Measurements from ENCODE around the gene EPAS1. TPM values are rescaled to one million over a fixed set of nuclear protein-coding genes. Genes with fewer than 3 reads are reported as not detected.

Gene EPAS1
- total RNA-seq, 1 donor from 2014 or later, result 280 TPM

- TF ChIP-seq CTCF (IDR thresholded peaks at IDR 0.05; ENCODE audit: unreplicated experiment), result no peak
- no peaks in the 10 kb centered on the region for H3K9me3 Mint-ChIP-seq (ENCODE audit: unreplicated experiment)
- peaks cover 13% of the 10 kb centered on the region for H3K27me3 Mint-ChIP-seq (ENCODE audit: unreplicated experiment)
- peak; percentile 29 for DNase-seq (ENCODE audit: low spot score)
- no peak overlapping the region for H3K4me3 Mint-ChIP-seq (ENCODE audit: unreplicated experiment)
- peaks cover 19% of the 10 kb centered on the region for H3K4me1 Mint-ChIP-seq (ENCODE audit: unreplicated experiment)
- no peak overlapping the region for H3K27ac Mint-ChIP-seq (ENCODE audit: unreplicated experiment)
- peaks cover 4% of the 10 kb centered on the region for H3K36me3 Mint-ChIP-seq (ENCODE audit: low read depth, unreplicated experiment)
These were observed 2.9 kb upstream of the EPAS1 start for GRCh38 chr2:46294176-46294836.

DNA sequence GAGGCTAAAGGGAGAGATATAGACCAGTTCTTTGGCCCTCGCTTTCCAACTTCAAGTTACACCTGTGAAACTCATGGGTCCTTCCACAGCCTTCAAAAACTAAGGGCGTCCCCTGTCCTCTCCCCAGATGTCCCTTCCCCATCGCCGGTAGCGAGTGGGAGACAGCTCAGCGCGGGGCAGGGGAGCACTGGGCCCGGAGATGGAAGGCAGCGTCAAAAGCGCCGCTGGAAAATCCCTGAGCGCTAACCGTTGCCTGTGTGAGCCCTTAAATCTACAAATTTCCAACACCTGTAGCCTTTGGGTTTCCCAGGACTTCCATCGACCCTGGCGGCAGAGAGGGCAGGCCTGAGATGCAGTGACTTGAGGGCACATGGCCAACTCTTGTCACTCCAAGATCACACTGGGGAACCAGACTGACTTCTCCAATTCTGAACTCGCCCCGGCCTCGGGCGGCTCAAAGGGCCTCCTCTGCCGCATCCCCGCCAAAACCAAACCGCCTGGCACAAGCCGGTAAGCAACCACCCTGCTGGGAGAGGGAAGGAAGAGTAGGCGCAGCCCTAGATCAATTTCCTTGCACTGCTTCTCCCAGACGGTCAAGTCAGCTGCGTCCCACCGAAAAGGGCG, 879 bp upstream of the EPAS1 start:
- H3K9me3 Mint-ChIP-seq (ENCODE audit: unreplicated experiment), result no peaks in the 10 kb centered on the region
- TF ChIP-seq CTCF (IDR thresholded peaks at IDR 0.05; ENCODE audit: unreplicated experiment), result no peak
- H3K4me3 Mint-ChIP-seq (ENCODE audit: unreplicated experiment), result peak overlapping the region; percentile 87
- H3K36me3 Mint-ChIP-seq (ENCODE audit: low read depth, unreplicated experiment), result peaks cover 12% of the 10 kb centered on the region
- peaks cover 33% of the 10 kb centered on the region for H3K4me1 Mint-ChIP-seq (ENCODE audit: unreplicated experiment)
- H3K27me3 Mint-ChIP-seq (ENCODE audit: unreplicated experiment), result peaks cover 22% of the 10 kb centered on the region
- no peak overlapping the region for H3K27ac Mint-ChIP-seq (ENCODE audit: unreplicated experiment)
- no peak for DNase-seq (ENCODE audit: low spot score)

- DNase-seq (ENCODE audit: low spot score), result peak; percentile 56
- peaks cover 43% of the 10 kb centered on the region for H3K4me1 Mint-ChIP-seq (ENCODE audit: unreplicated experiment)
- H3K27ac Mint-ChIP-seq (ENCODE audit: unreplicated experiment), result no peak overlapping the region
- no peak for TF ChIP-seq CTCF (IDR thresholded peaks at IDR 0.05; ENCODE audit: unreplicated experiment)
- H3K4me3 Mint-ChIP-seq (ENCODE audit: unreplicated experiment), result peak overlapping the region; percentile 98
- H3K36me3 Mint-ChIP-seq (ENCODE audit: low read depth, unreplicated experiment), result peaks cover 12% of the 10 kb centered on the region
- peaks cover 24% of the 10 kb centered on the region for H3K27me3 Mint-ChIP-seq (ENCODE audit: unreplicated experiment)
- H3K9me3 Mint-ChIP-seq (ENCODE audit: unreplicated experiment), result no peaks in the 10 kb centered on the region
These were observed 502 bp downstream of the EPAS1 start for GRCh38 chr2:46297546-46298271.

DNA sequence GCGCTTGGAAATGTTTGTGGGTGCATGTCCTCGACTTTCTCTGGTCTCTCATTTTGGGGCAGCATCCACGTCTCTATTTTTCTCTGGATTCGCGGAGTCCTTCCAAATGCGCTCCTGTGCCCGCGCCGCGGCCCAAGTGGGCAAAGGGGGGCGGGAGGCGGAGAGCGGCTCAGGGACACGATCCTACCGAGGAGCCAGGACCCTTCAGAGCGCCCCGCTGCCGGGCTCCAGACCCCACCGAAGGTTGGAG, 990 bp downstream of the EPAS1 start:
- no peak for DNase-seq (ENCODE audit: low spot score)
- Mint-ChIP-seq H3K4me3 (ENCODE audit: unreplicated experiment) (peak overlapping the region; percentile 98), H3K27ac (ENCODE audit: unreplicated experiment) (no peak overlapping the region), H3K4me1 (ENCODE audit: unreplicated experiment) (peaks cover 45% of the 10 kb centered on the region), H3K27me3 (ENCODE audit: unreplicated experiment) (peaks cover 24% of the 10 kb centered on the region), H3K9me3 (ENCODE audit: unreplicated experiment) (no peaks in the 10 kb centered on the region), H3K36me3 (ENCODE audit: low read depth, unreplicated experiment) (peaks cover 12% of the 10 kb centered on the region)
- TF ChIP-seq CTCF (IDR thresholded peaks at IDR 0.05; ENCODE audit: unreplicated experiment), result no peak

Data from endothelial cell (in vitro differentiated cells).